NCI-H2107 (cell line): ENCODE measurements around the gene WIPF1.

Experiments
- DNase-seq: peaks from one replicate; lab custom pipeline; 2025; lab: John Stamatoyannopoulos, UW

WIPF1 gene

DNA sequence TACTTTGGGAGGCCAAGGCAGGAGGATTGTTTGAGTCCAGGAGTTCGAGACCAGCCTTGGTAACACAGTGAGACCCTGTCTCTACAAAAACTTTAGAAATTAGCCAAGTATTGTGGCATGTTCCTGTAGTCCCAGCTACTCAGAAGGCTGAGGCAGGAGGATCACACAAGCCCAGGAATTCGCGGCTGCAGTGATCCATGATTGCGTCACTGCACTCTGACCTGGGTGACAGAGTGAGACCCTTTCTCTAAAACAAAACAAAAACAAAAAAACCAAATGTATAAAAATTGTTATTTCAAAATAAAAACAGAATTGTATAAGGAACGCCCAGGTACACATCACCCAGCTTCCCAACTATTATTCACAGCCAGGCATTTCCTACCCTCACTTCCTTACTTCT lies 56.7 kb downstream of the WIPF1 start:
- no peak for DNase-seq

DNA sequence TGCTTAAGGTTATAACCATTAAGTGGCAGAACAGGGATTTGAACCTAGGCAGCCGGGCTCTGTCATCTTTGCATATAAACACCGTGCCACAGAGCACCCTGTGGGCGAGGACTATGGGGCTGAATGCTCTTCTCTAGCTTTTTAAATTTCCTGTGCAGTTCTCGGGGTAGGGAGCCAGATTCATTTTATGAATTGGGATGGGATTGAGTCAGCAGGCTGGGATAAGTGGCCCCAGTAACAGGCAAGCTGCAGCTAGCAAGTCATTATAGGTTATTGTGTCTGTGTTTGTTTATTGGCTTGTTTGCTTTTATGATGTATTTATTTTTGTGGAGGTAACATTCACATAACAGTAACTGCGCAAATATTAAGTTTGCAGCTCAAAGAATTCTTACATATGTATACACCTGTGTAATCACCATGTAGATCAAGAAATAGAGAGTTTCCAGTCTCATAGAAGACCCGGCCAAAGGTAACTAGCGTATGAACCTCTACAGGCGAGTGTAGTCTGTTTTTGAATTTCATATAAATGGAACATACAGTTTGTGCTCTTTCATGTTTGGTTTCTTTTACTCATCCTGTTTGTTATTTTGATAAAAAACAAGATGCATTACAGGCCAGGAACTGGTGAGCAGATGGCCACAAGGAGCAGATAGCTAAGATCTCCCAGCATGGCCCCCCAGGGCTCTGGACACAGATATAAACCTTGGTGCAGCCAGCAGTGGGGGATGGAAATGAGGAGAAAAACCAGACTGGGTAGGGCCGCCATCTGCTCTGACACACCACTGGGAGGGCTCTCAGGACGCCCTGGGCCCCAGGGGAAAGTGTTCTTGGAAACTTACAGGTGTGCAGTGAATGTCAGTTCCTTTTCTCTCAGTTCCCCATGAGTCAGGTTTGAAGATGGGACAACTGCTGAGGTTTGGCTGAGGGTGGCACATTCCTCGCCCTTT lies 61.6 kb downstream of the WIPF1 start:
- no peak for DNase-seq

DNA sequence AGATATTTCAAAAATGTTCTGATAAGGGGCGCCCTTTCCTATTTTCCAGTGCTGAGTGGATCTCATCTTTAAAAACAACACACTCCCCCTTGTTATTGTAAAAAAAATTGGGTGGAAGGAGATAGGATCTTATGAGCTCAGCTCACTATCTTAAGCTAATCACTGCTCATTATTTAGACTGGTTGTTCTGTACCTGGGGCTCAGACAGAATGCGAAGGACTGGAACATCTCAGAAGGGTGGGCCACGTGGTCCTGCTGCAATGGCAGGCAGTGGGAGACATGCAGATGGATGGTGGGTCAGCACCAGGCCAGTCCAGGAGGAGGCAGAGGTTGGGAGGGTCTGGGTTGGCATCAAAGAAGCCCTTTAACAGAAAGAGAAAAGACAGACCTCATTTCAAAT lies 62.5 kb downstream of the WIPF1 start:
- DNase-seq: no peak

DNA sequence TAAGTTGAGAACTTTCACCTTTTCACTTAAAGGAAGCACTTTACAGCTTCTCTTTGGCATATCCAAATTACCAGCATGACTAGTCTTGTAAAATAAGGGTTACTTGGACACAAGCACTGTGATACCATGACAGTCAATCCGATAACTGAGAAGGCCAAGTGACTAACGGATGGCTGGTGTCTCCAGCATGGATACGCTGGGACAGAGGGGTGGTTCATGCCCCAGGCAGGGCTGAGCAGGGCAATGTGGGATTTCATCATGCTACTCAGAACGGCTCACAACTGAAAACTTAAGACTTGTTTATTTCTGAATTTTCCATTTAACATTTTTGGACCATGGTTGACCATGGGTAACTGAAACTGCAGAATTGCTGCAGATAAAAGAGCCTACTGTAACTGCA lies 67.7 kb downstream of the WIPF1 start:
- DNase-seq: no peak

DNA sequence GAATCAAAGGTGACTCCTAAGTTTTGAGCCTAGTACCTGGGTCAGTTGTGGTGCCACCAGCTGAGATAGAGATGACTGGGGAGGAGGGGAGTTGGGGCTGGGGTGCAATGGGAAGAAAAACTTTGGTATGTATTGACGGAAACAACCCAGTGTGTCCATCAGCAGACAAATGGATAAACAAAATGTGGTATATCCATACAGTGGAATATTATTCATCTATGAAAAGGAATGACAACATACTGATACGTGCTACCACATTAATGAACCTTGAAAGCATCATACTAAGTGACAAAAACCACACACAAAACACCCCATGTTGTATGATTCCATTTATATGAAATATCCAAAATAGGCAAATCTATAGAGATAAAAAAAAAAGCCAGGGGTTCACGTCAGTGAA lies 69.6 kb downstream of the WIPF1 start:
- DNase-seq: no peak

DNA sequence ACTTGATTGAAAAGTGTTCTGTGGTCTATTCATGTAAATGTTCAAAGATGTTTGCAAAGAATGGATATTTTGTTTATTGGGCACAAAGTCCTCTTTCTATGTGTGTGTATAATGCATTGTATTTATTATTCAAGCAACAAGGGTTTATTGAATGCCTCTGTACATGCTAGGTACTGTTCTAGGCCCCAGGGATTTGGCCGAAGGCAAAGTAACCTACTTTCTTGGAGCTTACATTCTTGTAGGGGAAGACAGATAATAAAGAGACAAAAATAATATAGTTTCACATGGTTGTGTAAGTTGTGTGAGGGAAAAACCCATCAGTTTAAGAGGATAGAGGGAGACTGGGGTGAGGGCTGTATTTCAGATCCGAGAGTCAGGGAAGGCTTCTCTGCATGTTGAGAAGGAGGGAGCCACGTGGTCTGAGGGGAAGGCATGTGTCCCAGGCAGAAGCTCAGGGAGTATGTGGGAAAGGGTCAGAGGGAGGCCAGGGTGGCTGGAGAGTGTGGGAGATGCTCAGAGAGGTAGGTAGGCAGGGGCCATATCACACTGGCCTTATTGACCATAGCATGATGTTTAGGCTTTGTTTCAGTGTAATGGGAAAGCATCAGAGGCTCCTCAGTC lies 70.4 kb downstream of the WIPF1 start:
- no peak for DNase-seq

DNA sequence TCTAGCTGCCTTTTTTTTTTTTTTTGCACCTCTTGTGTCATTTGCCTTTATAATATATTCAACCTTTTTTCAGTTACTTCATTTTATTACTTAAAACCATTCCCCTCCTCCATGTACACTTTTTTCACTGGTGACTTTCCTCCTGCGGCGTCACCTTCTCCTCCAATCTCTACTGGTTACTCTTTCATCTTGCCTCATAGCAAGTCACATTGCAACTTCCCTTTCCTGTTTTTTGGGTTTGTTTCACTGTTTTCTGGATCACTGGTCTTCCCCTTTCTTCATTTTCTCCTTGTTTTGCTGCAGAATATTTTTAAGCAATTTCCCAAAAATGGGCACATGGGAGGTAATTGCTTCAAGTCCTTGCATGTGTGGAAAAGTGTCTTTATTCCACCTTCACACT lies 73.1 kb downstream of the WIPF1 start:
- DNase-seq: no peak

DNA sequence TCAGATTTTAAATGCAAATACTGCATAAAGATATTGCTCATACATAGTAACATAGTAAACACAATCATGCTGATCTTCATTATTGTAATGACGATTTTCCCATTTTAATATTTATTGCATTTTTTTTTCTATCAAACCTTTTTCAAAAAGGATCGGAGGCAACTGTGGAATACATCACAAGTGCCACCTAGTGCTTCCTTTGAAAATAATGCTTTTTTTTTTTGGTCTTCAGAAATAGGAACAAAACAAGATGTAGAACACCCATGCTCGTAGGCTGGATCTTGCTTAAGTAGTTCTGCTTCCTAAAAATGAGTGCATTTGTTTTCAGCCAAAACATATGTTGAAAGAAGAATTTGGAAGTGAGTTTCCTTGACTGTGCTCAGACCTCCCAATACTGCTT lies 75.1 kb downstream of the WIPF1 start:
- DNase-seq: no peak

DNA sequence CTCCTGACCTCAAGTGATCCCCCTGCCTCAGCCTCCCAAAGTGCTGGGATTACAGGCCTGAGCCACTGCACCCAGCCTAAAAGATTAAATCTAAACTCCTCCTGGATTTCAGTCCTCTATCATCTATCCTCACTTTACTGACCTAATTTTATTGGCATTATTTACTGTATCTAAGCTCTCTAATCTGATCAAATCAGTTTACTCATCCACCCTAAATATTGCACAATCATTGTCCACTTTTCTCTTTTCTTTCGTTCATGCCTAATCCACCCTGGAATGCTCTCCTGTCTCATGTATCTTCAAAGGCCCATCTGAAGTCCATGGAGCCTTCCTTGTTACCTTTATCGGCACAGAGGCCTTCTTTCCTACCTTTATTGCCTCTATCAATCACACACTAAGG lies 79.2 kb downstream of the WIPF1 start:
- no peak for DNase-seq

DNA sequence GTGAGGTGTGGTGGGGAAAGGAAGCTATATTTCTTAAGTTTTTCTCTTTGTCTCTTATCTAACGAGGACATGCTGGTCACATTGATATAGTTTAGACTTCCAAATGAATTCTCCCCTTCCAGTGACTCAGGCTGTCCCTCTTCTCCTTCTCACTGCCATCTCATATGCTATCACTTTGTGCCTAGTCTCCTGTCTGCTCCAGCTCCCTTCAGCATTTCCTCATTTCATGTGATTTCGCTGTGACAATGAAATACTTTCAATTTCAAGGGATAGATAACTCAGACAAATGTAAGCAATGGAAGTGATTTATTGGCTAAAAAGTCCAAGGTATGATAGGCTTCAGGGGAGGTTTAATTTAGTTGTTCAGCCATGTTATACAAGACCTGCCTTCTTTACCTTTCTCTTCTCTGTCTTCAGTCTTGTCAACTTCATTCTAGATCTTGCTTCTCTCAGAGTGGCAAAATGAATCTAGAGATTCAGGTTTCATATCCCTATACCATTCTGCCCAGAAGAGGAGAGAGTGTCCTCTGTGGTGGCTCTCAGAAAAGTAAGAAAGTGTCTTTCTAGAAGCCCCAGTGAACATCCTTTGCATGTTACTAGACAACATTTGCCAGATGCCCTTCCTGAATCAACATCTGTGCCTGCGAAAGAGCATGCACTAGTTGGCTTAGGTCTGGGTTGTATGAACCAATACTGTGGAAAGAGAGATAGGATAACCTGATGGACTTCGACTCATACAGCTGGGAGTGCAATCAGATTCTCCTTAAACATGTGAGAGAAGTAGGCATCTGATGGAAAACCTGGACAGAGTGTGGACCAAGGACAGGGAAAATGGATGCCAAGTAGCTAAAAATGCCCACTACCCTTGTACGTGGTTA lies 80.9 kb downstream of the WIPF1 start:
- DNase-seq: no peak

DNA sequence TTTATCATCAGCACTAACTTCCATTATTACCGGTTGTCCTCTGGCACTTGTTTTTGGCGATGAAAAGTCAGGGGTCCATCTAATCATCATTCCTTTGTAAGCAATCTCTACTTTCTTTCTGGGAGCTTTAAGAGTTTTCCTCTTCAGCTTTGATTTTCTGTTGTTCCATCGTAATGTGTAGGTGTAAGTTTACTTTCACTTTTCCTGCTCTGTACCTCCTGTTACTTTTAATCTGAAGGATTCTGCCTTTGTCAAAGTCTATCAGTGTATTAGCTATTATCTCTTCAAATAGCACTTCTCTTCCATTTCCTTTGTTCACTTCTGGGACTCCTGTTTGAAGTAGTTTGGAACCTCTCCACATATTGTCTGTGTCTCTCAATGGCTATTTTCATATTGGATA lies 85.3 kb downstream of the WIPF1 start:
- no peak for DNase-seq

DNA sequence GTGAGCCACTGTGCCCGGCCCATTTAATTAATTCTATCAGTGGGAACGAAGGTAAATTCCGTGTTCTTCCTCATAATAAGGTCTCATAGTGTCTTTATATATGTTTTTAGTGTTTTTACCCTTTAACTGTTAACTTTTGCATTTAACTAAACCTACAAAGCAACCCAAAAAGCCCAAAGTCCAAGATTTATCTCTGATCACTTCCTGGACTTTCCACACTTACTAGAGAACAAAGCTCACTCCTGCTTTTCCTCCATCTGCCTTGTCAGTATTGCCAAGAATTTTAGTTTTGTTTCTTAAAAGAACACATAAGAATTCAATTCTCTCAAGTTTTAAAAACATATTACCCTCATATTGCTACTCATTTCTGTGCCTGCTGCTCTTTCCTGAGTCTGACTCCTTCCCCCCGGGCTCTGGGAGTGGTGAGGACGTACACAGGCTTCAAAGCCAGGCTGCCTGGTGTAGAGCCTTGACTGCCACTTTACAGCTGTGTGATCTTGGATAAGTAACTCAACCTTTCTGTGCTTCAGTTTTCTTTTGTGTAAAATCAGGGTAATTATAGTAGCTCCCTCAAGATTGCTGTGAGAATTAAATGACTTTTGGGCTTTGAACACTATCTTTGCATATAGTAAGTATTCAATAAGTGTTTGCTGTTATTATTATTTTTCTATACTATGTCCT lies 85.9 kb downstream of the WIPF1 start:
- no peak for DNase-seq

DNA sequence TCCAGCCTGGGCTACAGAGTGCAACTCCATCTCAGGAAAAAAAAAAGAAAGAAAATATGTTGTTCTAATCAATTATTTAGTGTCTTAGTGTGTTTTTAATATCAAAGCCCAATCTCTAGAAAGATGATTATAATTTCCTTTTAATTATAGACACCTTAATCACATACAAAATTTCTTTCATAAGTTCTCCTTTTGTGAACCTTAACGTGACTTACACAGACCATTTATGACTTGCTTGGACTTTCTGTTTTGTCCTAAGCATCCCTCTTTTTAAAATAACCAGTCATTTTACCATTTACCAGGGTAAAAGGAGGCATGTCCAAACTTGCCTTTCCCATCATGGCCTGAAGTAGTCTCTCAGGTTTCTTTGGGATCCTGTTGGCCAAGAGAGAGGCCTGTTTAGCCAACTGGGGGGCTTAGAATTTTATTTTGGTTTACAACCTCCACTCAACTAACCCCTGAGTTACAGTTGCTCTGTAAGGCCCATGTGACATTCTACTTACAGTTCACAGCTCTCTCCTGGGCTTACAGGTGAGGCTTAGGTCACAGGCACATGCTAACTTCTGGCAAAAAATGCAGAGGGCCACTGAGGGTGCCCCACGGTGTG lies 86.9 kb downstream of the WIPF1 start:
- DNase-seq: no peak
